IPS-18a (cell line): ENCODE data around the gene TAAR1.
"Not testable (repeated sequence)": the region's sequence is repeated elsewhere in the genome, so short reads cannot be mapped to it uniquely, and the experiment has no call there.

ENCODE experiments used
- H3K27ac ChIP-seq: one replicate; pipeline ENCODE4 v1.5.1; 2013; ENCODE audit warnings: low read length
- H3K27me3 ChIP-seq: one replicate; pipeline ENCODE4 v1.6.1; 2013; ENCODE audit warnings: mild to moderate bottlenecking, low read length; ENCODE audit not compliant: control insufficient read depth, insufficient read depth
- H3K36me3 ChIP-seq: one replicate; pipeline ENCODE4 v1.6.1; 2013; ENCODE audit warnings: low read depth, low read length; ENCODE audit not compliant: control insufficient read depth
- H3K4me1 ChIP-seq: one replicate; pipeline ENCODE4 v1.6.1; 2013; ENCODE audit warnings: low read depth, low read length; ENCODE audit not compliant: control insufficient read depth
- H3K4me3 ChIP-seq: one replicate; pipeline ENCODE4 v1.5.1; 2013; ENCODE audit warnings: low read length
- H3K9ac ChIP-seq: one replicate; pipeline ENCODE4 v1.6.1; 2013; ENCODE audit warnings: mild to moderate bottlenecking, low read length, moderate library complexity
- H3K9me3 ChIP-seq: one replicate; pipeline ENCODE4 v1.6.1; 2013; ENCODE audit warnings: low read depth, low read length; ENCODE audit not compliant: control insufficient read depth

The TAAR1 gene

GRCh38 chr6:132684272-132684671 is 25.3 kb upstream of the TAAR1 start:
- Histone ChIP-seq H3K27ac (no peak overlapping the region), H3K9ac (no peak overlapping the region), H3K4me1 (peaks cover 4% of the 10 kb centered on the region), H3K27me3 (no peaks in the 10 kb centered on the region), H3K9me3 (no peaks in the 10 kb centered on the region), H3K36me3 (no peaks in the 10 kb centered on the region), H3K4me3 (no peak overlapping the region)

GRCh38 chr6:132683543-132683942 is 24.6 kb upstream of the TAAR1 start:
- Histone ChIP-seq H3K27me3 (no peaks in the 10 kb centered on the region), H3K9me3 (no peaks in the 10 kb centered on the region), H3K36me3 (no peaks in the 10 kb centered on the region), H3K9ac (no peak overlapping the region), H3K4me1 (peaks cover 4% of the 10 kb centered on the region), H3K27ac (no peak overlapping the region), H3K4me3 (no peak overlapping the region)

- not testable (repeated sequence) for H3K4me3 ChIP-seq, H3K27ac ChIP-seq, H3K9me3 ChIP-seq, H3K9ac ChIP-seq, H3K4me1 ChIP-seq, H3K27me3 ChIP-seq, H3K36me3 ChIP-seq
Observed at GRCh38 chr6:132679094-132679493, 20.1 kb upstream of the TAAR1 start.

- no peaks in the 10 kb centered on the region for H3K36me3 ChIP-seq
- no peaks in the 10 kb centered on the region for H3K27me3 ChIP-seq
- no peak overlapping the region for H3K27ac ChIP-seq
- no peaks in the 10 kb centered on the region for H3K4me1 ChIP-seq
- H3K9ac ChIP-seq = no peak overlapping the region
- no peaks in the 10 kb centered on the region for H3K9me3 ChIP-seq
- no peak overlapping the region for H3K4me3 ChIP-seq
Observed at GRCh38 chr6:132675749-132676148, 16.8 kb upstream of the TAAR1 start.

- Histone ChIP-seq H3K9me3 (no peaks in the 10 kb centered on the region), H3K4me3 (no peak overlapping the region), H3K36me3 (no peaks in the 10 kb centered on the region), H3K9ac (no peak overlapping the region), H3K27me3 (no peaks in the 10 kb centered on the region), H3K4me1 (no peaks in the 10 kb centered on the region), H3K27ac (no peak overlapping the region)
Observed at GRCh38 chr6:132675002-132675401, 16.0 kb upstream of the TAAR1 start.

GRCh38 chr6:132673376-132674094 is 14.6 kb upstream of the TAAR1 start:
- no peak overlapping the region for H3K9ac ChIP-seq

GRCh38 chr6:132671295-132671694 is 12.3 kb upstream of the TAAR1 start:
- H3K9me3 ChIP-seq = no peaks in the 10 kb centered on the region
- H3K4me3 ChIP-seq = no peak overlapping the region
- H3K27ac ChIP-seq = no peak overlapping the region
- H3K36me3 ChIP-seq = no peaks in the 10 kb centered on the region
- no peak overlapping the region for H3K9ac ChIP-seq
- peaks cover 4% of the 10 kb centered on the region for H3K4me1 ChIP-seq
- no peaks in the 10 kb centered on the region for H3K27me3 ChIP-seq

More at GRCh38 chr6:132673376-132674094, 14.6 kb upstream of the TAAR1 start:
- H3K27me3 ChIP-seq = no peaks in the 10 kb centered on the region
- H3K36me3 ChIP-seq = no peaks in the 10 kb centered on the region
- H3K4me1 ChIP-seq = no peaks in the 10 kb centered on the region
- no peak overlapping the region for H3K4me3 ChIP-seq
- H3K27ac ChIP-seq = no peak overlapping the region
- no peaks in the 10 kb centered on the region for H3K9me3 ChIP-seq

DNA sequence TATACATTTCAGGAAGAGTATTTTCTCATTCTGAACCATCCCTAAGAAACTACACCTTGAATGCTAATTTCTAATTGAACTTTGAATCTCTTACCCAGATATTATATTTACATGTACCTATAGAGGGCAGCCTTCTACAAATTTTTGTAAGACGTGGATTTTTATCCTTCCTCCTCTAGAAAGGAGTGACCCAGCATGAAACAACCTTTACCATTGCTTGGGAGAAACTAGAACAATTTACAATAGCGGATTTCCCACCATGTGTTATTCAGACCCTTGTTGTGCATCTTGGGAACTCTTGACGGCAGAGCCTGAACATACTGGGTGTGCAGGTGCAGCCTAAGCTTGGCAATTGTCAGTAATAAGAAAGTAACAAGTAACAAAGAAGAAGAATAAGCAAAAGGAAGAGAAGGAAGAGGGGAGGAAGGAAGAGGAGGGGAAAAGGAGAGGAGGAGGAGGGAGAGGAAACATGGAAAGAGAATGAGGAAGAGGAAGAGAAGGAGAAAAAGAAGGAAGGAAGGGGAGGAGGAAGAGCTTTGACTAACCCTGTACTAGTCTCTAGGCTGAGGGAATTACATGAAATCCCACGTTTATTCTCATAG is 10.8 kb upstream of the TAAR1 start:
- H3K27me3 ChIP-seq = no peaks in the 10 kb centered on the region
- no peaks in the 10 kb centered on the region for H3K36me3 ChIP-seq
- H3K4me3 ChIP-seq = no peak overlapping the region
- H3K27ac ChIP-seq = no peak overlapping the region
- H3K9ac ChIP-seq = no peak overlapping the region
- H3K9me3 ChIP-seq = no peaks in the 10 kb centered on the region
- peaks cover 10% of the 10 kb centered on the region for H3K4me1 ChIP-seq

GRCh38 chr6:132666118-132666517 is 7.1 kb upstream of the TAAR1 start:
- H3K4me1 ChIP-seq = peaks cover 10% of the 10 kb centered on the region
- H3K36me3 ChIP-seq = no peaks in the 10 kb centered on the region
- no peaks in the 10 kb centered on the region for H3K9me3 ChIP-seq
- H3K9ac ChIP-seq = no peak overlapping the region
- H3K4me3 ChIP-seq = no peak overlapping the region
- no peaks in the 10 kb centered on the region for H3K27me3 ChIP-seq
- H3K27ac ChIP-seq = no peak overlapping the region

DNA sequence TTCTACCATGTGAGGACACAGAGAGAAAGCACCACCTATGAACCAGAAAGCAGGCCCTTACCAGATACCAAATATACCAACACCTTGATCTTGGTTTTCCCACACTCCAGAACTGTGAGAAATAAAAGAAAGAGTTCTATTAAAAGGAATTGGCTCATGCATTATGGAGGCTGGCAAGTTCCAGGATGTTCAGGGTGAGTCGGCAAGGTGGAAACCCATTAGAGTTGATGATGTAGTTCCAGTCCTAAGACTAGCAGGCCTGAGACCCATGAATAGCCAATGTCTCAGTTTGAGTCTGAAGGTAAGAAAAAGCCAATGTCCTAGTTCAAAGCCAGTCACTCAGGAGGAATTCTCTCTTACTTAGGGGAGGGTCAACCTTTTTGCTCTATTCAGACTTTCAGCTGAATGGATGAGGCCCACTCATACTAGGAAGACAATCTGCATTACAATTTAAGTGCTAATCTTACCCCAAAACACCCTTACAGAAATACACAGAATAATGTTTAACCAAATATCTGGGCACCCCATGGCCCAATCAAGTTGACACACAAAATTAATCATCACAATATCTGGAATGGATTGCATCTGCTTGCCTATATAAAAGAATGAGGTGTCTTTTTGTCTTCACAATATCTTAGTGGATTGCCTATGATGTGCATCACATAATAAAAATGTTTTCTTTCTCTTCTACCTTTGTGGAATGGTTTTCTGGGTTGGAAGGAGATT is 5.5 kb upstream of the TAAR1 start:
- H3K36me3 ChIP-seq = no peaks in the 10 kb centered on the region

GRCh38 chr6:132663661-132664060 is 4.7 kb upstream of the TAAR1 start:
- Histone ChIP-seq H3K27ac (no peak overlapping the region), H3K4me1 (peaks cover 10% of the 10 kb centered on the region), H3K27me3 (no peaks in the 10 kb centered on the region), H3K9ac (no peak overlapping the region), H3K36me3 (no peaks in the 10 kb centered on the region), H3K4me3 (no peak overlapping the region), H3K9me3 (no peaks in the 10 kb centered on the region)

More for the DNA sequence above, 5.5 kb upstream of the TAAR1 start:
- no peaks in the 10 kb centered on the region for H3K27me3 ChIP-seq
- H3K9me3 ChIP-seq = no peaks in the 10 kb centered on the region
- peaks cover 10% of the 10 kb centered on the region for H3K4me1 ChIP-seq
- H3K4me3 ChIP-seq = no peak overlapping the region
- no peak overlapping the region for H3K27ac ChIP-seq
- H3K9ac ChIP-seq = no peak overlapping the region
